ENCODE measurements around the gene TIMM8B. TPM values are rescaled to one million over a fixed set of nuclear protein-coding genes. Genes with fewer than 3 reads are reported as not detected.

The TIMM8B gene, protein sequence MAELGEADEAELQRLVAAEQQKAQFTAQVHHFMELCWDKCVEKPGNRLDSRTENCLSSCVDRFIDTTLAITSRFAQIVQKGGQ
- total RNA-seq = 55.5 and 63.3 TPM in 2 replicates

DNA sequence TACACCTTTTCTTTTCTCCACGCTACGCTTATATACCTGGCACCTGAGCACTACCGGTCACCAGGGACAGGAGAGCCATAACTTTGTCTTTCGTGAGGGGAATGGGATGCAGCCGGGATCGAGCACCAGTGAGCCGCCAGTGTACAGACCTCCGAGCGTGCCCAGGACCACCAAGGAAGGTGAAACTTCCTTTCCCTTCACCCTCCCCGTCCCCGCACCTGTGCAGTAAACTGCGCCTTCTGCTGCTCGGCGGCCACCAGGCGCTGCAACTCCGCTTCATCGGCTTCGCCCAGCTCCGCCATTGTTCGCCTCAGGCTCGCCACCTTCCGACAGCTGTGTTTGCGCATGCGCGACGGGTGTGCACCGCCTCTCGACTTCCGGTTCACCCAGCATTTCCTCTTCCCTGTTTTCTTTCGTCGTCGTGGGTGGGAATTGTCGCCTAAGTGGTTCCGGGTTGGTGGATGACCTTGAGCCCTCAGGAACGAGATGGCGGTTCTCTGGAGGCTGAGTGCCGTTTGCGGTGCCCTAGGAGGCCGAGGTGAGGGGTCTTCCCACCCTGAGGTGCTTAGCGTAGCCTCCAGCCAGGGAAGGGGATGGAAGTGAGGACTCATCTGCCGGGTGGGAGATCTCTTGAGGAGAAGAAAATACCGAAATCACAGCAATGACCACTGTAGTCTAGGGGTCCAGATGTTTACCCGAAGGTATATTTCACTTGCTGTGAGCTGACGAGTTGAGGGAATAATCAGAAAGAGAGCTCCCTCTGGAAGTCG lies at the start of gene TIMM8B, which contains the start of gene SDHD:
Gene TIMM8B (minus strand): TSS at position 335 of the 770 bp plus-strand sequence. CDS start 33 bp downstream, at position 302.
Gene SDHD (plus strand): TSS at position 452 of the 770 bp plus-strand sequence. CDS start 35 bp downstream, at position 487.

GRCh38 chr11:112073941-112074811 lies 12.4 kb downstream of the TIMM8B start, which contains the start of the genes NKAPD1 and PIH1D2:
NKAPD1 (plus strand) TSS chr11:112074299; CDS start chr11:112075575, 1,276 bp downstream.
PIH1D2 (minus strand) TSS chr11:112074017; CDS start chr11:112073174, 843 bp downstream.

Other genes with a start within 250 kb of the TIMM8B start
- 24.2 and 30.8 TPM in 2 replicates for gene ALG9, start 215.2 kb downstream of the TIMM8B start, total RNA-seq
- 1.3 and 2.7 TPM in 2 replicates for gene FDXACB1, start 207.6 kb downstream of the TIMM8B start, total RNA-seq
- gene CFAP68, start 207.2 kb downstream of the TIMM8B start, total RNA-seq = 7.9 and 21.2 TPM in 2 replicates
- gene CRYAB, start 175.0 kb downstream of the TIMM8B start, total RNA-seq = 4.2 and 16.6 TPM in 2 replicates
- gene HSPB2, start 174.0 kb downstream of the TIMM8B start, total RNA-seq = not detected in 2 replicates
- gene C11orf52, start 167.8 kb downstream of the TIMM8B start, total RNA-seq = 3.0 and 5.9 TPM in 2 replicates
- 3.5 and 3.6 TPM in 2 replicates for gene DIXDC1, start 149.4 kb downstream of the TIMM8B start, total RNA-seq
- 38.7 and 50.3 TPM in 2 replicates for gene DLAT, start 61.3 kb downstream of the TIMM8B start, total RNA-seq
- 0.33 and 1.3 TPM in 2 replicates for gene PIH1D2, start 12.7 kb downstream of the TIMM8B start, total RNA-seq
- gene NKAPD1, start 12.5 kb downstream of the TIMM8B start, total RNA-seq = 7.1 and 27.6 TPM in 2 replicates
- gene SDHD, start 117 bp upstream of the TIMM8B start, total RNA-seq = 69.7 and 77.3 TPM in 2 replicates
- gene IL18, start 77.3 kb upstream of the TIMM8B start, total RNA-seq = 59.2 and 62.4 TPM in 2 replicates
- gene TEX12, start 80.6 kb upstream of the TIMM8B start, total RNA-seq = 0.28 TPM in 1 of 2 replicates, not detected in the other
- gene BCO2, start 88.8 kb upstream of the TIMM8B start, total RNA-seq = 0.28 TPM in 1 of 2 replicates, not detected in the other
- gene PTS, start 139.7 kb upstream of the TIMM8B start, total RNA-seq = 44.3 and 48.3 TPM in 2 replicates
- not detected in 2 replicates for gene PLET1, start 174.1 kb upstream of the TIMM8B start, total RNA-seq

Measured in airway epithelial cell (primary cell).